ENCODE measurements around the gene DLX4. TPM values are rescaled to one million over a fixed set of nuclear protein-coding genes. Genes with fewer than 3 reads are reported as not detected.

DLX4 gene
- total and polyA plus RNA-seq, 10 of the 15 experiments (the other 5 are each of a cell fraction or from before 2014, with no cell fraction given), result 0.05 to 0.29 (median 0.15) TPM

DNA sequence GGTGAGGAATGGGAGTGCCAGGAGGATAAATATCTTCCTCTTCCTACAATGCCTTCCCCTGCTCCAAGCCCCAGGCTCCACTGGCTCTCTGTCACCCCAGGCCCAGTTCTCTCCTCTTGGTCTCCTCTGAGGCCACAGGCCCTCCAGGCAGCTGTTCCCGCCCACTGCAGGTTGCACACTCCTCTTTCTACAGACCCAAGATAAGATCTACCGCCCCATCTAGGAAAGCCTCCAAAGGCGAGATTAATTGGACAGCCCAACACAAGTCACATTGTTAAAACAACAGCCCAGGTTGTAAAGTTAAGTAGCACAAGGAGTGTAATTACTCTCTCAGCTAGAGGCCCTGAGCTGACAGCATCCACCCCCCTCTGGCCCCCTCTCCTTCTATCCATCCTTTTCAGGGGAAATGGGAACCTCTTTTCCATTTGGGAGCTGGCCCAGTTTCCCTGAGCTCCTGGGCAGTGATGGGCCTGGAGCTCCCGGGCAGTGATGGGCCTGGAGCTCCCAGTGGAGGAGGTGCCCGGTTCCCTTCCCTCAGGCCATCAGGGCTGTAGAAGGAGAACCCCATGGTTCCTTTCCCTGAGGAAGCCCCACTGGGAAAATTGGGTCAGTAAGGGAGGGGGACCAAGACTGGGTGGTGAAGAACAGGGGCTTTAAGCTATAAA lies 7.3 kb downstream of the DLX4 start:
- no peaks in the 10 kb centered on the region for H4K20me1 ChIP-seq (ENCODE audit: control insufficient read depth, insufficient read depth)
- no peaks in the 10 kb centered on the region for H3K4me1 ChIP-seq (ENCODE audit: control insufficient read depth, insufficient read depth, low read length)
- ChIA-PET CTCF (interaction anchor here (0.8 to 2.6 kb wide), 5 partner anchors 10 to 117 kb away, joined by 3 to 11 read pairs (median 3); no protein-coding TSS in a partner anchor), SMC1A (ENCODE audit: uncharacterized antibody, unreplicated experiment) (no interaction called here), POLR2A (no interaction called here), RAD21 (ENCODE audit: unreplicated experiment) (interaction anchor here (0.6 kb wide), 1 partner anchor 720 kb away, joined by 3 read pairs; no protein-coding TSS in a partner anchor)
- no peak for FAIRE-seq
- no TSS peak for BruUV-seq (replicated peaks)
- no peak for ATAC-seq
- no peaks in the 10 kb centered on the region for H3K9me3 ChIP-seq (replicated peaks; ENCODE audit: control insufficient read depth, insufficient read depth, low read length)
- in situ Hi-C loops (cut with MboI) (no loop called here), intact Hi-C loops (cut with micrococcal nuclease; ENCODE audit: unreplicated experiment) (no loop called here)
- no peak overlapping the region for H3K4me2 ChIP-seq (ENCODE audit: control insufficient read depth, insufficient read depth)
- no peak overlapping the region for H3K9ac ChIP-seq (ENCODE audit: control insufficient read depth, insufficient read depth, low read length)
- WGBS (ENCODE audit: insufficient coverage, insufficient replicate concordance, low lambda C conversion rate, missing lambda C conversion rate), result 50% methylated on average over 5 of the region's 5 CpGs
- H2AFZ ChIP-seq (ENCODE audit: control insufficient read depth, low read depth, low read length), result no peak overlapping the region
- H3K27ac ChIP-seq (ENCODE audit: control insufficient read depth, insufficient read depth), result no peak overlapping the region
- no peaks in the 10 kb centered on the region for H3K79me2 ChIP-seq (ENCODE audit: control insufficient read depth, insufficient read depth, low read length)
- DNase-seq (ENCODE audit: low read depth, low spot score), result no peak
- TF ChIP-seq SMC3 (IDR thresholded peaks at IDR 0.05; ENCODE audit: borderline replicate concordance, low read length) (no peak), EZH2 (IDR thresholded peaks at IDR 0.05; ENCODE audit: borderline replicate concordance, control insufficient read depth, low read depth, low read length) (no peak), SMAD1 (IDR thresholded peaks at IDR 0.05; ENCODE audit: low read depth, partially characterized antibody) (no peak), ZNF622 (IDR thresholded peaks at IDR 0.05) (no peak), MYB (IDR thresholded peaks at IDR 0.05; ENCODE audit: borderline replicate concordance, low read depth, low read length) (no peak), CEBPB (IDR thresholded peaks at IDR 0.05; ENCODE audit: borderline replicate concordance in 1 of 2, low read depth in 2 of 2, low read length in 2 of 2) (no peak), NFXL1 (IDR thresholded peaks at IDR 0.05; ENCODE audit: borderline replicate concordance) (no peak), NBN (IDR thresholded peaks at IDR 0.05) (no peak), TCF3 (IDR thresholded peaks at IDR 0.05; ENCODE audit: borderline replicate concordance, insufficient read depth, low read depth, low read length) (no peak), POU2F2 (IDR thresholded peaks at IDR 0.05; ENCODE audit: borderline replicate concordance, low read depth, low read length) (no peak), RB1 (IDR thresholded peaks at IDR 0.05; ENCODE audit: borderline replicate concordance) (no peak), MYC (IDR thresholded peaks at IDR 0.05; ENCODE audit: insufficient read depth, insufficient read length, insufficient replicate concordance, low read length, severe bottlenecking) (no peak), HCFC1 (IDR thresholded peaks at IDR 0.05; ENCODE audit: low read length) (no peak), YBX1 (IDR thresholded peaks at IDR 0.05) (no peak), RCOR1 (conservative IDR thresholded peaks at IDR 0.05; ENCODE audit: low read depth, low read length) (no peak), NR2C2 (IDR thresholded peaks at IDR 0.05; ENCODE audit: borderline replicate concordance, control insufficient read depth, insufficient read length, low read depth) (no peak), GATAD2B (conservative IDR thresholded peaks at IDR 0.05; ENCODE audit: low read depth) (no peak)
- TF ChIP-seq, protein P1, sequence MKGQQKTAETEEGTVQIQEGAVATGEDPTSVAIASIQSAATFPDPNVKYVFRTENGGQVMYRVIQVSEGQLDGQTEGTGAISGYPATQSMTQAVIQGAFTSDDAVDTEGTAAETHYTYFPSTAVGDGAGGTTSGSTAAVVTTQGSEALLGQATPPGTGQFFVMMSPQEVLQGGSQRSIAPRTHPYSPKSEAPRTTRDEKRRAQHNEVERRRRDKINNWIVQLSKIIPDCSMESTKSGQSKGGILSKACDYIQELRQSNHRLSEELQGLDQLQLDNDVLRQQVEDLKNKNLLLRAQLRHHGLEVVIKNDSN (IDR thresholded peaks at IDR 0.05; ENCODE audit: borderline replicate concordance, extremely low read length, insufficient read depth, low read depth, low read length), result no peak
- H3K4me3 ChIP-seq, result no peak overlapping the region
- H3K27me3 ChIP-seq (replicated peaks in 1 of 2; ENCODE audit: control insufficient read depth in 2 of 2, insufficient read depth in 2 of 2, low read length in 1 of 2), result peaks cover 16 to 19% of the 10 kb centered on the region in 2 experiments
- H3K36me3 ChIP-seq (ENCODE audit: control insufficient read depth in 2 of 2, insufficient read depth in 2 of 2, low read length in 1 of 2), result no peaks in the 10 kb centered on the region
